Liver (tissue), 9 donors: ENCODE data around the gene EIF3I. TPM values are rescaled to one million over a fixed set of nuclear protein-coding genes. Genes with fewer than 3 reads are reported as not detected.

ENCODE experiments used
- DNase-seq: peaks from one replicate; pipeline ENCODE4 v3.0.0-alpha.2; 2017; ENCODE audit warnings: low spot score
- H3K27ac ChIP-seq, 2 donors: one replicate each; pipeline ENCODE4 v1.7.0; 2013; ENCODE audit warnings: inconsistent platforms in 2 of 2, low read length in 2 of 2, control low read depth in 1 of 2, low read depth in 1 of 2, mild to moderate bottlenecking in 1 of 2
- H3K27me3 ChIP-seq, 4 donors: one replicate each; pipeline versions ENCODE4 v1.6.1 to v1.7.0; 2013; ENCODE audit warnings: low read length in 3 of 4, inconsistent platforms in 1 of 4, mild to moderate bottlenecking in 1 of 4, moderate library complexity in 1 of 4; ENCODE audit not compliant: control insufficient read depth in 4 of 4, insufficient read depth in 4 of 4
- H3K36me3 ChIP-seq, 4 donors: one replicate each; pipeline versions ENCODE4 v1.6.1 to v1.7.0; 2013; ENCODE audit warnings: low read length in 3 of 4, mild to moderate bottlenecking in 3 of 4, low read depth in 1 of 4, moderate library complexity in 1 of 4; ENCODE audit not compliant: control insufficient read depth in 4 of 4, insufficient read depth in 3 of 4
- H3K4me1 ChIP-seq, 4 donors: one replicate each; pipeline versions ENCODE4 v1.6.1 to v1.7.0; 2013; ENCODE audit warnings: low read length in 3 of 4, mild to moderate bottlenecking in 3 of 4, moderate library complexity in 1 of 4; ENCODE audit not compliant: control insufficient read depth in 4 of 4, insufficient read depth in 4 of 4
- H3K4me3 ChIP-seq, 3 donors: one replicate each; pipeline versions ENCODE4 v1.6.1 to v1.7.0; 2013; ENCODE audit warnings: low read length in 3 of 3, control low read depth in 1 of 3, low read depth in 1 of 3, mild to moderate bottlenecking in 1 of 3
- H3K9ac ChIP-seq, 2 donors: one replicate each; pipeline ENCODE4 v1.7.0; 2013; ENCODE audit warnings: low read length in 2 of 2, mild to moderate bottlenecking in 2 of 2, moderate library complexity in 2 of 2, control low read depth in 1 of 2, low read depth in 1 of 2
- H3K9me3 ChIP-seq, 4 donors: one replicate each; pipeline versions ENCODE4 v1.6.1 to v1.7.0; 2013; ENCODE audit warnings: low read length in 3 of 4; ENCODE audit not compliant: control insufficient read depth in 4 of 4
- ATF3 ChIP-seq: IDR thresholded peaks from 2 replicates; pipeline ENCODE4 v1.6.1; 2016; ENCODE audit warnings: antibody characterized with exemption
- CTCF ChIP-seq: fragments of 150-350 bp; IDR thresholded peaks from 2 replicates; pipeline ENCODE4 v1.5.1; 2017; ENCODE audit warnings: improper control_type of control experiment, low read depth, low read length; ENCODE audit not compliant: missing input control
- EGR1 ChIP-seq, 2 donors: IDR thresholded peaks; 2 replicates each; pipeline ENCODE4 v1.6.1; 2016 to 2018; ENCODE audit warnings: antibody characterized with exemption in 2 of 2, low read depth in 2 of 2
- FOXA1 ChIP-seq: IDR thresholded peaks from 2 replicates; pipeline ENCODE4 v1.6.1; 2016; ENCODE audit warnings: antibody characterized with exemption
- GABPA ChIP-seq, 2 donors: IDR thresholded peaks in 1 of 2; conservative IDR thresholded peaks in 1 of 2; 2 replicates each; pipeline ENCODE4 v1.6.1; 2016; ENCODE audit warnings: antibody characterized with exemption in 2 of 2, mild to moderate bottlenecking in 1 of 2, moderate library complexity in 1 of 2
- HNF4G ChIP-seq: IDR thresholded peaks from 2 replicates; pipeline ENCODE4 v1.6.1; 2016; ENCODE audit warnings: antibody characterized with exemption
- NR2F2 ChIP-seq: IDR thresholded peaks from 2 replicates; pipeline ENCODE4 v1.6.1; 2016; ENCODE audit warnings: antibody characterized with exemption
- RAD21 ChIP-seq, 2 donors: IDR thresholded peaks; 2 replicates each; pipeline ENCODE4 v1.6.1; 2016; ENCODE audit warnings: antibody characterized with exemption in 2 of 2, mild to moderate bottlenecking in 2 of 2
- RXRA ChIP-seq, 2 donors: IDR thresholded peaks; 2 replicates each; pipeline ENCODE4 v1.6.1; 2017 to 2018; ENCODE audit warnings: antibody characterized with exemption in 2 of 2, mild to moderate bottlenecking in 1 of 2
- SP1 ChIP-seq: IDR thresholded peaks from 2 replicates; pipeline ENCODE4 v1.6.1; 2018; ENCODE audit warnings: antibody characterized with exemption, mild to moderate bottlenecking
- TAF1 ChIP-seq: conservative IDR thresholded peaks from 2 replicates; pipeline ENCODE4 v1.6.1; 2016; ENCODE audit warnings: antibody characterized with exemption, mild to moderate bottlenecking
- YY1 ChIP-seq: IDR thresholded peaks from 2 replicates; pipeline ENCODE4 v1.6.1; 2016; ENCODE audit warnings: antibody characterized with exemption, mild to moderate bottlenecking
- ZBTB33 ChIP-seq: IDR thresholded peaks from 2 replicates; pipeline ENCODE4 v1.6.1; 2016; ENCODE audit warnings: antibody characterized with exemption
- WGBS: extraction: QIAGEN DNeasy Blood & Tissue Kit; methylation state at CpG from one replicate; pipeline ENCODE4 v1.1.7; 2013; 5-methylcytosine and 5-hydroxymethylcytosine counted together
- polyA plus RNA-seq, 2 donors: library from polyadenylated mRNA; stranded (reverse) in 1 of 2; unstranded in 1 of 2; fragments of 200-250 nt in 1 of 2; fragments of >200 nt in 1 of 2; fragmentation: Nextera tagmentation in 1 of 2; extraction: Ambion mirVana in 1 of 2; gene quantifications; one replicate each; pipeline versions ENCODE4 v1.2.1 to v1.2.3, GENCODE V29; 2013 to 2015
- total RNA-seq, 2 donors: library from RNA; depleted of rRNA; stranded (reverse); fragments of >200 nt; gene quantifications; one replicate each; pipeline ENCODE4 v1.2.3, GENCODE V29; 2014
- TF ChIP-seq, protein P1 (sequence below): IDR thresholded peaks from 2 replicates; pipeline ENCODE4 v1.6.1; 2016; ENCODE audit warnings: antibody characterized with exemption, mild to moderate bottlenecking
- donor health status: healthy.
- donor health status: healthy.
- donor health status: healthy.
- donor health status: healthy.
- donor health status: healthy.

Gene EIF3I
- total and polyA plus RNA-seq, 4 donors, result 75.0 to 114 (median 99.7) TPM

GRCh38 chr1:32263744-32264143 lies 41.5 kb downstream of the EIF3I start (continued):
- TF ChIP-seq, protein P1, sequence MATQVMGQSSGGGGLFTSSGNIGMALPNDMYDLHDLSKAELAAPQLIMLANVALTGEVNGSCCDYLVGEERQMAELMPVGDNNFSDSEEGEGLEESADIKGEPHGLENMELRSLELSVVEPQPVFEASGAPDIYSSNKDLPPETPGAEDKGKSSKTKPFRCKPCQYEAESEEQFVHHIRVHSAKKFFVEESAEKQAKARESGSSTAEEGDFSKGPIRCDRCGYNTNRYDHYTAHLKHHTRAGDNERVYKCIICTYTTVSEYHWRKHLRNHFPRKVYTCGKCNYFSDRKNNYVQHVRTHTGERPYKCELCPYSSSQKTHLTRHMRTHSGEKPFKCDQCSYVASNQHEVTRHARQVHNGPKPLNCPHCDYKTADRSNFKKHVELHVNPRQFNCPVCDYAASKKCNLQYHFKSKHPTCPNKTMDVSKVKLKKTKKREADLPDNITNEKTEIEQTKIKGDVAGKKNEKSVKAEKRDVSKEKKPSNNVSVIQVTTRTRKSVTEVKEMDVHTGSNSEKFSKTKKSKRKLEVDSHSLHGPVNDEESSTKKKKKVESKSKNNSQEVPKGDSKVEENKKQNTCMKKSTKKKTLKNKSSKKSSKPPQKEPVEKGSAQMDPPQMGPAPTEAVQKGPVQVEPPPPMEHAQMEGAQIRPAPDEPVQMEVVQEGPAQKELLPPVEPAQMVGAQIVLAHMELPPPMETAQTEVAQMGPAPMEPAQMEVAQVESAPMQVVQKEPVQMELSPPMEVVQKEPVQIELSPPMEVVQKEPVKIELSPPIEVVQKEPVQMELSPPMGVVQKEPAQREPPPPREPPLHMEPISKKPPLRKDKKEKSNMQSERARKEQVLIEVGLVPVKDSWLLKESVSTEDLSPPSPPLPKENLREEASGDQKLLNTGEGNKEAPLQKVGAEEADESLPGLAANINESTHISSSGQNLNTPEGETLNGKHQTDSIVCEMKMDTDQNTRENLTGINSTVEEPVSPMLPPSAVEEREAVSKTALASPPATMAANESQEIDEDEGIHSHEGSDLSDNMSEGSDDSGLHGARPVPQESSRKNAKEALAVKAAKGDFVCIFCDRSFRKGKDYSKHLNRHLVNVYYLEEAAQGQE, result no peak
- TF ChIP-seq SP1, result no peak
- TF ChIP-seq TAF1, result no peak
- TF ChIP-seq YY1, result no peak
- no peak for TF ChIP-seq FOXA1
- no peak for TF ChIP-seq RAD21 (IDR thresholded peaks at IDR 0.05)
- no peak for TF ChIP-seq HNF4G

DNA sequence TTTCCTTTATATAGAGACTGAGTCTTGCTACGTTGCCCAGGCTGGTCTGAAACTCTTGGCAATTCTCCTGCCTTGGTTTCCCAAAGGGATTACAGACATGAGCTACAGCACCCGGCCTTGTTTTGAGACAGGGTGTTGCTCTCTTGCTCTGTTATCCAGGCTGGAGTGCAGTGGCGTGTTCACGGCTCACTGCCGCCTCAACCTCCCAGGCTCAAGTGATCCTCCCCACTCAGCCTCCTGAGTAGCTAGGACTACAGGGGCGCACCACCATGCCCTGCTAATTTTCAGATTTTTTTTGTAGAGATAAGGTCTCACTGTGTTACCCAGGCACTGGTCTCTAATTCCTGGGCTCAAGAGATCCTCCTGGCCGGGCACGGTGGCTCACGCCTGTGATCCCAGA lies 43.6 kb downstream of the EIF3I start:
- H3K4me1 ChIP-seq, result no peaks in the 10 kb centered on the region
- no peaks in the 10 kb centered on the region for H3K27me3 ChIP-seq
- no peak for DNase-seq
- no peak overlapping the region for H3K9ac ChIP-seq
- 96% methylated on average over 9 of the region's 9 CpGs for WGBS
- H3K4me3 ChIP-seq, result no peak overlapping the region
- no peak overlapping the region for H3K27ac ChIP-seq
- TF ChIP-seq FOXA1, result no peak
- TF ChIP-seq RXRA (IDR thresholded peaks at IDR 0.05), result no peak
- TF ChIP-seq NR2F2, result no peak
- TF ChIP-seq ZBTB33, result no peak
- TF ChIP-seq TAF1, result no peak
- no peak for TF ChIP-seq RAD21 (IDR thresholded peaks at IDR 0.05)
- no peak for TF ChIP-seq EGR1 (IDR thresholded peaks at IDR 0.05; ENCODE audit: low read depth in 2 of 2)
- TF ChIP-seq, protein P1, result no peak
- no peak for TF ChIP-seq GABPA (IDR thresholded peaks at IDR 0.05 in 1 of 2, conservative IDR thresholded peaks at IDR 0.05 in 1 of 2)
- TF ChIP-seq SP1, result no peak
- no peak for TF ChIP-seq ATF3
- no peak for TF ChIP-seq YY1
- no peak for TF ChIP-seq CTCF
- no peaks in the 10 kb centered on the region for H3K36me3 ChIP-seq
- H3K9me3 ChIP-seq, result no peaks in the 10 kb centered on the region
